Measurements from ENCODE around the gene IRX1. TPM values are rescaled to one million over a fixed set of nuclear protein-coding genes. Genes with fewer than 3 reads are reported as not detected.

IRX1 gene
- total and polyA plus RNA-seq, 2 of the 8 experiments (the other 6 are each of a cell fraction or from before 2014, with no cell fraction given) = 2.6 to 3.9 TPM

- Histone ChIP-seq H3K4ac (replicated peaks; ENCODE audit: insufficient read length, low read depth, low read length) (no peak overlapping the region), H3K9ac (replicated peaks in 1 of 4; ENCODE audit: extremely low read depth in 1 of 4, low read depth in 3 of 4, low read length in 3 of 4) (no peak overlapping the region), H3K27ac (ENCODE audit: low read depth, low read length) (no peak overlapping the region), H4K91ac (replicated peaks; ENCODE audit: insufficient read length, low read length) (no peak overlapping the region), H3K4me2 (ENCODE audit: insufficient read depth in 1 of 2, low read depth in 2 of 2, low read length in 2 of 2) (no peak overlapping the region), H3K23ac (ENCODE audit: insufficient read length) (no peak overlapping the region), H4K5ac (ENCODE audit: insufficient read length, low read depth, low read length) (no peak overlapping the region), H3K27me3 (replicated peaks in 1 of 4; ENCODE audit: control insufficient read depth in 3 of 4, extremely low read depth in 1 of 4, insufficient read depth in 3 of 4, low read length in 3 of 4) (no peaks in the 10 kb centered on the region), H3K36me3 (ENCODE audit: control insufficient read depth in 2 of 4, insufficient read depth in 4 of 4, low read length in 3 of 4) (no peaks in the 10 kb centered on the region), H2AFZ (ENCODE audit: low read length) (no peak overlapping the region), H3K14ac (ENCODE audit: insufficient read length) (no peak overlapping the region), H3K18ac (ENCODE audit: extremely low read depth, low read length) (no peak overlapping the region), H2BK20ac (ENCODE audit: low read length) (no peak overlapping the region), H2AK5ac (ENCODE audit: low read depth, low read length) (no peak overlapping the region), H3K79me2 (ENCODE audit: control insufficient read depth in 1 of 2, insufficient read depth in 2 of 2, low read length in 2 of 2) (no peaks in the 10 kb centered on the region), H2BK120ac (replicated peaks; ENCODE audit: low read depth, low read length) (no peak overlapping the region), H4K8ac (ENCODE audit: extremely low read depth, insufficient read depth, low read length) (no peak overlapping the region), H3K4me3 (ENCODE audit: extremely low read depth in 1 of 4, insufficient read depth in 2 of 4, low read depth in 3 of 4, low read length in 4 of 4) (no peak overlapping the region), H3K56ac (replicated peaks; ENCODE audit: insufficient read length, low read depth, low read length) (no peak overlapping the region), H2BK5ac (ENCODE audit: low read depth, low read length) (no peak overlapping the region), H3K23me2 (ENCODE audit: low read depth, low read length) (no peaks in the 10 kb centered on the region), H2BK12ac (ENCODE audit: low read depth, low read length) (no peak overlapping the region), H3K4me1 (replicated peaks in 1 of 4; ENCODE audit: control insufficient read depth in 3 of 4, insufficient read depth in 4 of 4, low read length in 3 of 4) (no peaks in the 10 kb centered on the region), H3K9me3 (ENCODE audit: insufficient read depth in 2 of 2, low read depth in 1 of 2, low read length in 1 of 2) (peaks cover 7 to 10% of the 10 kb centered on the region in 2 experiments; a peak in 3 of 4 replicates), H2BK15ac (ENCODE audit: low read length) (no peak overlapping the region), H3K79me1 (ENCODE audit: low read depth, low read length) (no peaks in the 10 kb centered on the region), H4K20me1 (replicated peaks in 1 of 2; ENCODE audit: control insufficient read depth in 1 of 2, insufficient read depth in 2 of 2, low read length in 2 of 2) (no peaks in the 10 kb centered on the region)
- 92% methylated on average over 9 of the region's 9 CpGs; no CpG with 5 or more reads in 1 of the 2 experiments for WGBS, 2 experiments (ENCODE audit: extremely low coverage in 1 of 2, insufficient coverage in 1 of 2, insufficient read length in 1 of 2, insufficient replicate concordance in 2 of 2, low coverage in 1 of 2, low lambda C conversion rate in 2 of 2, missing lambda C conversion rate in 1 of 2)
- ChIA-PET CTCF (ENCODE audit: partially characterized antibody) (no interaction called here), POLR2A (ENCODE audit: partially characterized antibody) (no interaction called here)
- no peak for DNase-seq (ENCODE audit: low read depth in 1 of 2, low spot score in 2 of 2)
- no peak for FAIRE-seq
- no peak for TF ChIP-seq CREB1 (IDR thresholded peaks at IDR 0.05)
- TF ChIP-seq, protein P1, sequence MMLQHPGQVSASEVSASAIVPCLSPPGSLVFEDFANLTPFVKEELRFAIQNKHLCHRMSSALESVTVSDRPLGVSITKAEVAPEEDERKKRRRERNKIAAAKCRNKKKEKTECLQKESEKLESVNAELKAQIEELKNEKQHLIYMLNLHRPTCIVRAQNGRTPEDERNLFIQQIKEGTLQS (IDR thresholded peaks at IDR 0.05; ENCODE audit: insufficient read depth, low read depth, low read length) = no peak
- no peak for TF ChIP-seq CEBPB (IDR thresholded peaks at IDR 0.05; ENCODE audit: low read depth, low read length)
- TF ChIP-seq CBX5 (IDR thresholded peaks at IDR 0.05; ENCODE audit: low read depth, low read length) = no peak
These were observed 30.7 kb upstream of the IRX1 start for GRCh38 chr5:3564827-3565518.
